Measurements from ENCODE around the gene RGS9. TPM values are rescaled to one million over a fixed set of nuclear protein-coding genes. Genes with fewer than 3 reads are reported as not detected.
"Not testable (repeated sequence)": the region's sequence is repeated elsewhere in the genome, so short reads cannot be mapped to it uniquely, and the experiment has no call there.

The RGS9 gene
- total RNA-seq, 2 donors from 2014 or later: 5.3 to 7.3 TPM

DNA sequence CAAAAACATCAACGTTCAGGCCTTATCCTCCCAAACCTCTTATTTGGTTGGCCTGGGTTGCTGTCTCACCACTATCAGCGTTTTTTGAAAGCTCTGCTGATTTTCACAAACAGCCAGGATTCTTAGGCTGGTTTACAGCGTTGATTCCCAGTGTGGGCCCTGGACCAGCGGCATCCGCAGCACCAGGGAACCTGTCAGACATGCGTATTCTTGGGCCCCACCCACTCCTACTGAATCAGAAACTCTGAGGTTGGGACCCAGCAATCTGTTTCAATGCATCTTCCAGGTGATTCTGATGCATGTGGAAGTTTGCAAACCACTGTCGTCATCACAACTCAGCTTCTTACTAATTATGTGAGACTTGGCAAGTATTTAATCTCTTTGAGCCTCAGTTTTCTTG lies 58.5 kb downstream of the RGS9 start:
- no peak for DNase-seq (ENCODE audit: low spot score)
- intact Hi-C loops (cut with DNase I): no loop called here

GRCh38 chr17:65196617-65197016 lies 59.4 kb downstream of the RGS9 start:
- DNase-seq (ENCODE audit: low spot score): no peak
- intact Hi-C loops (cut with DNase I): no loop called here

- intact Hi-C loops (cut with DNase I): no loop called here
- no peak for DNase-seq (ENCODE audit: low spot score)
These were observed 60.0 kb downstream of the RGS9 start for GRCh38 chr17:65197201-65197600.

GRCh38 chr17:65198653-65199382 lies 61.6 kb downstream of the RGS9 start:
- no peak for DNase-seq (ENCODE audit: low spot score)
- intact Hi-C loops (cut with DNase I): no loop called here

GRCh38 chr17:65201331-65201730 lies 64.2 kb downstream of the RGS9 start:
- intact Hi-C loops (cut with DNase I): no loop called here
- DNase-seq (ENCODE audit: low spot score): no peak

- intact Hi-C loops (cut with DNase I): no loop called here
These were observed 65.8 kb downstream of the RGS9 start for GRCh38 chr17:65202844-65203571.

DNA sequence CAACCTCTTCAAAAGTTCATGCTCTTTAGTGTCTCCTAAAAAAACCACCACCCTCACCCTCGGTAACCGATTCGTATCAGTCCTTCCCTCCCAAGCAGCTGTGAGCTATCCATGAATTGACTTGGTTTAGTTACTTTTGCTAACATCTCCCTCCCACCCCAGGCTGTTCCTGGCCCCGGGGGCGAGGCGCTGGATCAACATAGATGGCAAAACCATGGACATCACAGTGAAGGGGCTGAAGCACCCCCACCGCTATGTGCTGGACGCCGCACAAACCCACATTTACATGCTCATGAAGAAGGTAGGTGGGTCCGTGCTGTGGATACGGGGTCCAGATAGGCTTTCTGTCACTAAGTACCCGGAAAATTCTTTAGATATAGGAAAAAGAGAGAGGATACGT lies 66.8 kb downstream of the RGS9 start:
- no peak for DNase-seq (ENCODE audit: low spot score)
- intact Hi-C loops (cut with DNase I): no loop called here

More at GRCh38 chr17:65202844-65203571, 65.8 kb downstream of the RGS9 start:
- no peak for DNase-seq (ENCODE audit: low spot score)

- intact Hi-C loops (cut with DNase I): no loop called here
- no peak for DNase-seq (ENCODE audit: low spot score)
These were observed 68.5 kb downstream of the RGS9 start for GRCh38 chr17:65205655-65206054.

DNA sequence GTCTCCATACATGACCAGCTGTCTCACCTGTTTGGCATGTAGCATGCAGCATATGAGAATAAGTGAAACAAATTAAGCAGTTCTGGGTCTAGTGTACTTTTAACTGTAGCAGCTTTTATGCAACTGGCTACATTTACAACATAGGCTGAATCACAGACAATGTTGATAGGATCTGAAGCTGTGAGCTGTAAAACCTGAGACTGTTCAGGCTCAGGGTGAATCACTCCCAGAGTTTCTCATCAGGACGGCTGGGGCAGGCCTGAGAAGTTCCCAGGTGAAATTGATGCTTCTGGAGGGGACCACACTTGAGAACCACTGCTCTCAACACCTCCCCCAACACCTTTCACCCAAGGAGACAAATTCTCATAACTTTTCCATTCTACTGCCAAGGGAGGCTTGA lies 70.3 kb downstream of the RGS9 start:
- DNase-seq (ENCODE audit: low spot score); intact Hi-C loops (cut with DNase I): not testable (repeated sequence)

GRCh38 chr17:65208717-65209116 lies 71.5 kb downstream of the RGS9 start:
- intact Hi-C loops (cut with DNase I): no loop called here

GRCh38 chr17:65218261-65218660 lies 81.1 kb downstream of the RGS9 start:
- intact Hi-C loops (cut with DNase I): no loop called here
- DNase-seq (ENCODE audit: low spot score): no peak

More at GRCh38 chr17:65208717-65209116, 71.5 kb downstream of the RGS9 start:
- no peak for DNase-seq (ENCODE audit: low spot score)

DNA sequence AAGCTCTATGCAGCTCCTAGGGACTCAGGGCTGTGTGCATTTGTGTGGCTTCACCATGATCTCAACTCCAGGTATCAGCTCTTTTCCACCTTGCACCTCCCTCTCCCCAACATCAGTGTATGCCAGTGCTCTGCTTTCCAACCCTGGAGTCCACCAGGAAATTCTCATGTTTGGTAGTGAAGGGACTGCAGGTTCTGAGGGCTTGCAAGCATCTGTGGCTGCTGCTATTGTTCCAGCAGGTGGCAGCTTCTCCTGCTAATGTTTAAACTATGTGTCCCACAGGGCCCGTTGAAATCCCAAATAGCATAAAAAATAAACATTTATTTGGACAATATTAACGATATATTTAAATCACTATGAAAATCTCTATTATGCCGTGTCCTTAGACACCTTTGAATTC lies 82.0 kb downstream of the RGS9 start:
- intact Hi-C loops (cut with DNase I): no loop called here
- DNase-seq (ENCODE audit: low spot score): no peak

DNA sequence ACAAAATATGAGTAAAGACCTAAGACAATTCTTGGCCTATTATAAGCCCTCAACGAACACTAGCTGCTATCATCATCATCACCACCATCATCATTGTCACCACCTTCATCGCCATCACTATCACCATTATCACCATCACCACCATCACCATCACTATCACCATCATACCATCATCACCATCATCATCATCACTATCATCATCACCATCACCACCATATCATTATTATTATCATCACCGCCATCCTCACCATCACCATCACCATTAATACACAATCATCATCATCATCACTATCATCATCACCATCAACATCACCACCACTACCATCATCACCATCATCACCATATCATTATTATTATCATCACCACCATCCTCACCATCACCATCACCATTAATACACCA lies 82.5 kb downstream of the RGS9 start:
- DNase-seq (ENCODE audit: low spot score): no peak
- intact Hi-C loops (cut with DNase I): no loop called here

DNA sequence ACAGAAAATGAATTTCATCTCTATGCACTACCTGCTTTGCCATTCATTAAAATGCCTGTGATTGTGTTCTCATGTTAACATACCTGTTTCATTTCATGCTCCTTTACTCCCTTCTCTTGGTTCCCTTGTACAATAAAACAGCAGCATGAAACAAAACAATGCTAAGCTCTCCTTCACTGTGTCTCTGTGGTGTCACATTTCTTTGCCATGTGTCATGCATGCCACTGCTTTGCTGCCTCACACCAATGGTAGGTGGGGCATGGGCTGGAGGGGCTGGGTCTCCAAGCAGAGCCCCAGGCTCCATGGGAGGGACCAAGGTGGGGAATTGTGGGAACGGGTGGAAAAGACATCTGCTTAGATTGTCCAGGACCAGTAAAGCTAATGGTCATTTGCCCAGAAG lies 83.6 kb downstream of the RGS9 start:
- intact Hi-C loops (cut with DNase I): no loop called here

GRCh38 chr17:65222214-65222738 lies 85.1 kb downstream of the RGS9 start:
- no peak for DNase-seq (ENCODE audit: low spot score)
- intact Hi-C loops (cut with DNase I): no loop called here

More for the DNA sequence above, 83.6 kb downstream of the RGS9 start:
- DNase-seq (ENCODE audit: low spot score): no peak

DNA sequence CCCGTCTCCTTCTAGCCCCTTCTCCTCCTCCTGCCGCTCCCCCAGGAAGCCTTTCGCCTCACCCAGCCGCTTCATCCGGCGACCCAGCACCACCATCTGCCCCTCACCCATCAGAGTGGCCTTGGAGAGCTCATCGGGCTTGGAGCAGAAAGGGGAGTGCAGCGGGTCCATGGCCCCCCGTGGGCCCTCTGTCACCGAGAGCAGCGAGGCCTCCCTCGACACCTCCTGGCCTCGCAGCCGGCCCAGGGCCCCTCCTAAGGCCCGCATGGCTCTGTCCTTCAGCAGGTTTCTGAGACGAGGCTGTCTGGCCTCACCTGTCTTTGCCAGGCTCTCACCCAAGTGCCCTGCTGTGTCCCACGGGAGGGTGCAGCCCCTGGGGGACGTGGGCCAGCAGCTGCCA lies 87.9 kb downstream of the RGS9 start:
- intact Hi-C loops (cut with DNase I): no loop called here
- no peak for DNase-seq (ENCODE audit: low spot score)

DNA sequence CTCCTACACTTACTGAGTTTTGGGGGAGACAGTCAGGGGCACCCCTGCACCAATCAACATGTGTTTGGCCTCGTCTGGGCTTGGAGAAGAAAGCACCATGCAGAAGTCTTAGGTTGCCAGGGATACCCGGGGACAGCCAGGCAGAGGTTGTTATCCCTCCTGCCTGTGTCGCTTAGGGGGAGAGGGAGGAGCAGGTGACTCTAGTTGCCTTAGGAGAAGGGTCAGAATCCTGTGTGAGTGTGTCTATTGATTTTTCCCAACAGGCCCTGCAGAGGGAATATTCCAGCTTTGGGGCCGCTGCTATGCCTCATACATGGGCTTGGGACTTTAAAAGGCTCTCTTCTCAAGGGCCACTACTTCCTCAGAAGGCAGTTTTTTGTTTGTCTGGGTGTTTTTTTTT lies 89.1 kb downstream of the RGS9 start:
- DNase-seq (ENCODE audit: low spot score): no peak
- intact Hi-C loops (cut with DNase I): no loop called here

DNA sequence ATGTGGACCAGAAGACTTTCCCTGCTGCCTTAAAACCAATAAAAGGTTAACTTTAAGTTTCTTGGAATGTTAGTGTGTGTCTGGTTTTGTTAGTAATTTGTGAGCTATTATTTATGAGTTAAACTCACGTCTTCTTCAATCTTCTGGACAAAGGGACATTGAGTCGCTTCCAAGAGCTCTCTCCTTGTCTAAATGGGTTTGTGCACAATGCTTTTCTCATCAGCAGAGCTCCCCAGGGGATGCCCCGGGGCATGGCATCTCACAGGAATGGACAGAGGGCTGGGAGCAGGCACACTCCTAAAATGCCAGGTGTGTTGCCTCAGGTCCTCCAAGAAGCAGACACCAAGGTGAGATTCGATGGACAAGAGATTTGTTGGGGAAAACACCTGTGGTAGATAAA lies 90.5 kb downstream of the RGS9 start:
- intact Hi-C loops (cut with DNase I): no loop called here
- no peak for DNase-seq (ENCODE audit: low spot score)

- DNase-seq (ENCODE audit: low spot score): no peak
- intact Hi-C loops (cut with DNase I): no loop called here
These were observed 91.1 kb downstream of the RGS9 start for GRCh38 chr17:65228287-65228686.

DNA sequence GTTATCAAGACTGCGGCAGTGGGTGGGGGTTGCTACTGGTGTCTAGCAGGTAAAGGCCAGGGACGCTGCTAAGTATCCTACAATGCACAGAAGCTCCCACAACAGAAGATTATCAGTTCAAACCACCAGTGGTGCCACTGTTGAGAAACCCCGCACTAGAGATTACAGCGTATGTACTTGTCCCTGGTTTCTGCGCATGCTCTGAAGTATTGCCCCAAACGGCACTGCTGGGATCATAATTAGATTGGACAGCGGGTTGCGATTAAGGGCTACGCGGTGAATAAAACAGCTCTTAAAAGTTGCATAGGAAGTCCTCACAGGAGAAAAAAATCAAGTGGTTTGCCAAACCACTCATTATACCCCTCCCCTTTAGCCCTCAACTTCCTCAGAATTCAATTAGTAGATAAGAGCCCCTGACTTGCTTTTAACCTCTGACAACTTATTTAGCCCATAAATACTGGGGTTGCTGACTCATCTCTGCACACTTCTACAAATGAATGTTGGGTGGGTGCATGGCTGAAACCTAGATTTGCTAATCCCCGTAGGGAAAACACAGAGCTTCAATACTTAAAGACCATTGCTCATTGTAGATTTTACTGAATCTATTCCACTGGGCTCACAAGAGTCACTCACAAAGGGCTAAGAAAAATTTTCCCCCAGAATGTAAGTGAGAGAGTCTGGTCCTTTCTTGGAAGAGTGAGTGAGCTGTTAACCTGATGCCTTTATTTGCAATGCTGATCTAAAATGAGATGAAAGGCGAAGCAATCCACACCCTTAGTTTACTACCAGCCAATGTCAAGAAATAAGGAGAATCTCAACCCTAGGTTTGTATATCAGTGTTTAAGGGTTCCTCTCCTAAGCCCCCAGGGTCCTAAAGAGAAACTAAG lies 91.8 kb downstream of the RGS9 start:
- intact Hi-C loops (cut with DNase I): no loop called here
- DNase-seq (ENCODE audit: low spot score): no peak
